ENCODE data around the gene LRCH2.
A peak's percentile ranks its signal among the peaks of the same experiment; 100 is the strongest.

DNA sequence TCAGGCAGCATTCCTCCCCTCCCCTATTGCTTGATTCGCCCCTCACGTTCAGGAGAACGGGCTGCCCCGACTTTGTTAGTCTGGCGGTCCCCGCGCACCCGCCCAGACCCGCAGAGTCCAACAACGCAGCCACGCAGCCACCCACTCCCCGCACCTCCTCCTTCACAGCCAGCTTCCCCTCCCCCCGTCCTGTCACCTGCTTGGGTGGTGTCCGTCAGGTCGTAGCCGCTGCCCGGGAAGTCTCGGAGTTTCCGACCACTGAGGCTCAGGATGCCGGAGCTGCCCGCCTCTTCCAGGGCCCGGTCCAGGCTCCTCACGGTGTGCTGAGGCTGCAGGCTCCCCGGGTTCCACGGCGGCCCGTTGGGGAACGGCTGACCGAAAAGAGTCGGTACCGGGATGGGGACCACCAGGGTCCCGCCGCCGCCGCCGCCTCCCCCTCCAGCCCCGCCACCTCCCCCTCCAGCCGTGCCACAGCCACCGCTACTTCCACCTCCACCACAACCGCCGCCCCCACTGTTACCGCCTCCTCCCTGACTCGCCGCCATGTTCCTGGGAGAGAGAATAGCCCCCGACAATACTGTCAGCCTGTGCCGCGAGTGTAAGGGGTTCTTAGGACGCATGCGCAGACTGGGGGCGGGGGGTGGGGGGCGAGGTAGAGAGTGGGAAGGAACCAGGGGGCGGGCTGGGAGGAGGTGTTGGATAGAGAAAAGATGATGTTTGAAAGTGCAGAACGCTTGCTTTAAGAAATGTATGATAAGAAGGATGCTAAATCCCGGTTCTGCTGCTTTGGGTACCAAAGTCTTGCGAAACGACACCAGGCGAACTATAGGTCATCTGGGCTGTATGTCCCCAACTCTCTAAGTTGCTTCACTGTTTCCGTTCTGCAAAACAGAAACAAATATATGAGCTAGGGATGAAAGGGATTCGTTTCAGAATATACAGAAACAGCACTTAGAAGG lies at the start of gene LRCH2:
- TF ChIP-seq EZH2phosphoT487 (IDR thresholded peaks at IDR 0.05; ENCODE audit: borderline replicate concordance, low read length) (peak; percentile 57; the same call in 1 of the 2 replicates), EZH2 (IDR thresholded peaks at IDR 0.05; ENCODE audit: low read length, unreplicated experiment) (peak; percentile 88)
- TF ChIP-seq, protein P1, sequence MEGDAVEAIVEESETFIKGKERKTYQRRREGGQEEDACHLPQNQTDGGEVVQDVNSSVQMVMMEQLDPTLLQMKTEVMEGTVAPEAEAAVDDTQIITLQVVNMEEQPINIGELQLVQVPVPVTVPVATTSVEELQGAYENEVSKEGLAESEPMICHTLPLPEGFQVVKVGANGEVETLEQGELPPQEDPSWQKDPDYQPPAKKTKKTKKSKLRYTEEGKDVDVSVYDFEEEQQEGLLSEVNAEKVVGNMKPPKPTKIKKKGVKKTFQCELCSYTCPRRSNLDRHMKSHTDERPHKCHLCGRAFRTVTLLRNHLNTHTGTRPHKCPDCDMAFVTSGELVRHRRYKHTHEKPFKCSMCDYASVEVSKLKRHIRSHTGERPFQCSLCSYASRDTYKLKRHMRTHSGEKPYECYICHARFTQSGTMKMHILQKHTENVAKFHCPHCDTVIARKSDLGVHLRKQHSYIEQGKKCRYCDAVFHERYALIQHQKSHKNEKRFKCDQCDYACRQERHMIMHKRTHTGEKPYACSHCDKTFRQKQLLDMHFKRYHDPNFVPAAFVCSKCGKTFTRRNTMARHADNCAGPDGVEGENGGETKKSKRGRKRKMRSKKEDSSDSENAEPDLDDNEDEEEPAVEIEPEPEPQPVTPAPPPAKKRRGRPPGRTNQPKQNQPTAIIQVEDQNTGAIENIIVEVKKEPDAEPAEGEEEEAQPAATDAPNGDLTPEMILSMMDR (conservative IDR thresholded peaks at IDR 0.05; ENCODE audit: low read depth, low read length): no peak
